ENCODE results near the gene RAB7A.
"Not testable (repeated sequence)": the region's sequence is repeated elsewhere in the genome, so short reads cannot be mapped to it uniquely, and the experiment has no call there.

RAB7A gene

GRCh38 chr3:128760881-128761280, 34.9 kb downstream of the RAB7A start:
- DNase-seq, result no peak

- DNase-seq, result no peak
Observed at GRCh38 chr3:128761392-128761791, 35.4 kb downstream of the RAB7A start.

- DNase-seq, result no peak
Observed at GRCh38 chr3:128763967-128764366, 38.0 kb downstream of the RAB7A start.

GRCh38 chr3:128764863-128765262, 38.9 kb downstream of the RAB7A start:
- no peak for DNase-seq

DNA sequence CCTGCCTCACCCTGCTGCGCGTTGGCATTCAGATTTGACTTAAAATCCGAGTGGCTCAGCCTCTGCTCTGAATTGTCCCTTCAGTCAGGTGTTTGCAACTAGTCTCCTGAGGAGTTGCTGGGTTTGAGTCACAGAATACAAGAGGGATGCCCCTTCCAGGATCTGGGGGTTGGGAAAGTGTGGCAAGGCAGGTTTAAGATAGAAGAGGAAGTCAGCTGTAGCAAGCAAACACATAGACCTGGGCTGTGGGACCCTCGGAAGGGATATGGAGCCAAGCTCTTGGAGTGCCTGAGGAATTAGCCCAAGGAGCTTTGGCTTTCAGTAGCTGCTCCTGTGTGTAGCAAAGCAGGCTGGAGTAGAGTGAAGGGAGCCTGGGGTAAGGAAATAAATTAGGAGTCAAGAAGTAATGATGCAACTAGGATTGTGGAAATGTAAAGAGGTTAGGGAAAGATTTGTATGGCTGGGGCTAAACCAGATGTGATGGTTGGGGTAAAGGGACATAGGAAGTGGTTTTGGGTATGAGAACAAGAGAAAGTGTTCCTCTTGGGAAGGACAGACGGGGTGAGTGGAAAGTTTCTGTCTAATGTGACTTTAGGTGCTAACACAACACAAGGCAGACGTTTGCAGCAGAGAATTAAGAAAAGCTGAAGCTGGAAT, 41.2 kb downstream of the RAB7A start:
- DNase-seq, result no peak

DNA sequence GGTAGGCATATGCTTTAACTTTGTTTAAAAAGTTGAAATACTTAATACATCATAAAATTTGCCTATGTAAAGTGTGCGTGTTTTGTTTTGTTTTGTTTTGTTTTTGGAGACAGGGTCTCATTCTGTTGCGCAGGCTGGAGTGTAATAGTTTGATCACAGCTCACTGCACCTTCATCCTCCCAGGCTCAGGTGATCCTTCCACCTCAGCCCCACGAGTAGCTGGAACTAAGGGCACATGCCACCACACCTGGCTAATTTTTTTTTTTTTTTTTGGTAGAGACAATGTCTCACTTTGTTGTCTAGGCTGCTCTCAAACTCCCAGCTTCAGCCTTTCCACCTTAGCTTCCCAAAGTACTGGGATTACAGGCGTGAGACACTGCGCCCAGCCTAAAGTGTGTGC, 42.5 kb downstream of the RAB7A start:
- DNase-seq, result peak in 1 of 2 experiments; percentile 19

DNA sequence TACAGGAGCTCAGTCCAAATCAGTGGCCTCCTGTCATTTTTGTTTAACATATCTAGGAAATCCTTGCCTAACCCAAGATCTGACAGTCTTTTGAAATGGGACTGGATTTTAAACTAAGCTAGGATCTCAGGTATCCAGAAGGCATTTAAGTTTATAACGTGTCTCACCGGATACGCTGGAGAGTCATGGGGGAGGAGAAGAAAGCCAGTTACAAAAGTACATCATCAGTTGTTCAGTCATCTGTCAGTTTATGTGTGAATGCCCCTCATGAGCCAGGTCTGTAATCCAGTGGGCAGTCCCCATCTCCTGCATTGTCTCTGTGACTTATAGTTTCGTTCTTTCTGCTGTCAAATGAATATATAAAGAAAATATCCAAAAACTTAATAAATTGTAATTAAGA, 44.4 kb downstream of the RAB7A start:
- no peak for DNase-seq

DNA sequence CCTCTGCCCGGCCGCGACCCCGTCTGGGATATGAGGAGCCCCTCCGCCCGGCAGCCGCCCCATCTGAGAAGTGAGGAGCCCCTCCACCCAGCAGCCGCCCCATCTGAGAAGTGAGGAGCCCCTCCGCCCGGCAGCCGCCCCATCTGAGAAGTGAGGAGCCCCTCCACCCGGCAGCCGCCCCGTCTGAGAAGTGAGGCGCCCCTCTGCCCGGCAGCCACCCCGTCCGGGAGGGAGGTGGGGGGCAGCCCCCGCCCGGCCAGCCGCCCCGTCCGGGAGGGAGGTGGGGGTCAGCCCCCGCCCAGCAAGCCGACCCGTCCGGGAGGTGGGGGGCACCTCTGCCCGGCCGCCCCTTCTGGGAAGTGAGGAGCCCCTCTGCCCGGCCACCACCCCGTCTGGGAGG, 47.2 kb downstream of the RAB7A start:
- DNase-seq, result not testable (repeated sequence)

DNA sequence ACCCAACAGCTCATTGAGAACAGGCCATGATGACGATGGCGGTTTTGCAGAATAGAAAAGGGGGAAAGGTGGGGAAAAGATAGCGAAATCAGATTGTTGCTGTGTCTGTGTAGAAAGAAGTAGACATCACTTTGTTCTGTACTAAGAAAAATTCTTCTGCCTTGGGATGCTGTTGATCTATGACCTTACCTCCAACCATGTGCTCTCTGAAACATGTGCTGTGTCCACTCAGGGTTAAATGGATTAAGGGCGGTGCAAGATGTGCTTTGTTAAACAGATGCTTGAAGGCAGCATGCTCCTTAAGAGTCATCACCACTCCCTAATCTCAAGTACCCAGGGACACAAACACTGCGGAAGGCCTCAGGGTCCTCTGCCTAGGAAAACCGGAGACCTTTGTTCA, 47.6 kb downstream of the RAB7A start:
- not testable (repeated sequence) for DNase-seq

DNA sequence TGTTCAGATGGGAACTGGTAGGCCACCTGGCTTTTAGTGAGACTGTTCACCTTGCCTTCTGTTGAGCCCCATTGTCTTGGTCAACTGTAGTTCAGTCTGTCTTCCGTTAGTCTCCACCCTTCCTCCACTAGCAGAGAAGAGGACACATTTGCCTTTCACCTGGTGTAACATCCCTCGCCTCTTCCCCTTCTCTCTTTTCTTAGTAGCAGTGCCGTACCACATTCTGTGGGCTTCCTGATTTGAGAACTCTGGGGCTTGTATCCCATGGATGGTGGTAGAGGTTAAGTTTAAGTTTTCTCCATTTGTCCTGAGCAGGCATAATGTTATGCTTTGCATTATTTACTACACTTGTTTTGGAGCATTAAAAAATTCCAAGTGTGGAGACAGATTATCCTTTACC, 49.3 kb downstream of the RAB7A start:
- DNase-seq, result no peak

DNA sequence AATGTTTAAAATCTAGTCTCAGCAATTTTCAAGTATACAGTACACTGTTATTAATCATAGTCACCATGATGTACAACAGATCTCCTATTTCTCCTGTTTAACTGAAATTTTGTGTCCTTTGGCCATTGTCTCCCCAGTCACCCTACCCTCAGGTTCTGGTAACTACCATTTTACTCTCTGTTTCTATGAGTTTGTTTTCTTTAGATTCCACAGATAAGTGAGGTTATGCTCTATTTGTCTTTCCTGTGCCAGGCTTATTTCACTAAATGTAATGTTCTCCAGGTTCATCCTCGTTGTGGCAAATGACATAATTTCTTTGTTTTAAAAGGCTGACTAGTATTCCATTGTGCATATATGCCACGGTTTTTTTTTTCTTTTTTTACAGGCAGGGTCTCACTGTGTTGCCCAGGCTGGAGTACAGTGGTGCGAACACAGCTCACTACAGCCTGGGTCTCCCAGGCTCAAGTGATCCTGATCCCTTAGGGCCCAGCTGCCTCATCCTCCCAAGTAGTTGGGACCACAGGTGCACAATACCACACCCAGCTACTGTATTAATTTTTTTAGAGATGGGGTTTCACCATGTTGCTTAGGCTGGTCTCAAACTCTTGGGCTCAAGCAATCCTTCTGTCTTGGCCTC, 50.0 kb downstream of the RAB7A start:
- no peak for DNase-seq

- no peak for DNase-seq
Observed at GRCh38 chr3:128780101-128780837, 54.3 kb downstream of the RAB7A start.

DNA sequence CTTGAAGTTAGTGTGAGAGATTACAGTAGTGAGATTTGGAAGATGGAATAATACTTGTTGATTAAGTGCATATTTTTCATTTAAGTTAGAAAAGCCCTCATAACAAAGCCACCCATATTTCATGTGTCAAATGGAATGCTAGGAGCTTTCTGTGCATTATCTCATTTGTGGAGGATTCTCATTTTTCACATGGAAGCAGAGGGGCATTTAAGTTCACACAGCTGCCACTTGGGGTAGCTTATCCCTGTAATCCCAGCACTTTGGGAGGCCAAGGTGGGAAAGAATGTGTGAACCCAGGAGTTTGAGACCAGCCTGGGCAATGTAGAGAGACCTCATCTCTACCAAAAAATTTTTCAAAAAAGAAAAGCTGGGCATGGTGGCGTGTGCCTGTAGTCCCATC, 55.2 kb downstream of the RAB7A start:
- DNase-seq, result no peak

- no peak for DNase-seq
Observed at GRCh38 chr3:128782282-128783146, 56.5 kb downstream of the RAB7A start.

- no peak for DNase-seq
Observed at GRCh38 chr3:128783774-128784173, 57.8 kb downstream of the RAB7A start.

DNA sequence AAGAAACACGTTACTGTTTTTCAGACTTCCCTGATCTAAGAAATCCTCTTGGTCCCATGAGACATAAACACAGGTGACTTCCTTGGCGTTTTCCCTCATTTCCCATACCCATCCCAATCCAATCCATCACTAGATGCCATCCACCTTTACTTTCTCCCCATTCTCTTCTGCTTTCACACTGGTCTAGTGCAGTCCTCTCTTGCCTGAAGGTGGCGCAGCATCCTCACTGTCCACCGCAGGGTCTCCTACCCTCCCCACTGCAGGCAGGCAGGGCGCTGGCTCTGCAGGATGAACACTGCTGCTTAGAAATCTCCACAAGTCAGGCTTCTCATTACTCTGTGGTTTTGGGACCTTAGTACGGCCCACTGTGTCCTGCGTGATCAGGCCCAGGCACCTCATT, 58.2 kb downstream of the RAB7A start:
- peak; percentile 27 to 72 for DNase-seq

DNA sequence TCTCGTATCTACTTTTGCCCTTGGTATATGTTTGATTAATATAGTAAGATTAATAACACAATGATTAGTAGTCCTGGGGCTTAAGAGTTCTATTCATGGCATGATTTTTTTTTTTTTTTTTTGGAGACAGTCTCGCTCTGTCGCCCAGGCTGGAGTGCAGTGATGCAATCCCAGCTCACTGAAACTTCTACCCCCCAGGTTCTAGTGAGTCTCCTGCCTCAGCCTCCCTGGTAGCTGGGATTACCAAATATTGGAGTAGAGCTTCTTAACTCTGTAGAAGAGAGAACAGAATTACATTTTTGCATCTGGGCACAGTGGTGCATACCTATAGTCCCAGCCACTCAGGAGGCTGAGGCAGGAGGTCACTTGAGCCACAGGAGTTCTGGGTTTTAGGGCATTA, 58.9 kb downstream of the RAB7A start:
- DNase-seq, result no peak

GRCh38 chr3:128786434-128787020, 60.5 kb downstream of the RAB7A start:
- DNase-seq, result no peak

- peak in 1 of 2 experiments; percentile 68 for DNase-seq
Observed at GRCh38 chr3:128787256-128788253, 61.6 kb downstream of the RAB7A start.

GRCh38 chr3:128788268-128788869, 62.4 kb downstream of the RAB7A start:
- DNase-seq, result no peak

All from NCI-H526 (cell line).